ENCODE data around the gene NOP9. TPM values are rescaled to one million over a fixed set of nuclear protein-coding genes. Genes with fewer than 3 reads are reported as not detected.
"Not testable (repeated sequence)": the region's sequence is repeated elsewhere in the genome, so short reads cannot be mapped to it uniquely, and the experiment has no call there.

Gene NOP9
- total RNA-seq, 1 experiment from 2014 or later, result 25.3 TPM

GRCh38 chr14:24353559-24354481, 54.2 kb downstream of the NOP9 start:
- CTCF ChIA-PET, result no interaction called here
- POLR2A ChIA-PET, result no interaction called here
- H3K36me3 ChIP-seq (ENCODE audit: control insufficient read depth, insufficient read depth, low read length), result no peaks in the 10 kb centered on the region
- no TSS peak for BruUV-seq (replicated peaks)
- no peaks in the 10 kb centered on the region for H3K27me3 ChIP-seq (ENCODE audit: control insufficient read depth, insufficient read depth, low read length)
- ATAC-seq (no peak), DNase-seq (ENCODE audit: low read depth, low spot score) (no peak)
- no peaks in the 10 kb centered on the region for H3K9me3 ChIP-seq (ENCODE audit: control insufficient read depth, insufficient read depth, low read depth, low read length)
- intact Hi-C loops (cut with micrococcal nuclease; ENCODE audit: unreplicated experiment), result no loop called here
- H3K4me3 ChIP-seq (ENCODE audit: low read depth in 2 of 2, low read length in 2 of 2), result no peak overlapping the region
- H3K27ac ChIP-seq (ENCODE audit: low read length), result no peak overlapping the region
- TF ChIP-seq CTCF (IDR thresholded peaks at IDR 0.05) (no peak), TCF7L2 (IDR thresholded peaks at IDR 0.05; ENCODE audit: low read depth, low read length) (no peak), SIN3A (IDR thresholded peaks at IDR 0.05; ENCODE audit: borderline replicate concordance, insufficient read depth, low read depth, low read length) (no peak), REST (IDR thresholded peaks at IDR 0.05; ENCODE audit: insufficient read depth in 1 of 2, low read depth in 2 of 2, low read length in 1 of 2) (no peak), POLR2AphosphoS5 (IDR thresholded peaks at IDR 0.05; ENCODE audit: low read depth, low read length) (no peak)
- no peaks in the 10 kb centered on the region for H3K4me1 ChIP-seq (ENCODE audit: control insufficient read depth, insufficient read depth, low read length)
- in situ Hi-C loops (cut with HindIII; ENCODE audit: low pct_unique_long_range_greater_than_20kb, low sequenced_read_pairs), result no loop called here

- ATAC-seq; BruUV-seq (replicated peaks); H3K4me3 ChIP-seq (ENCODE audit: low read depth in 2 of 2, low read length in 2 of 2); DNase-seq (ENCODE audit: low read depth, low spot score); in situ Hi-C loops (cut with HindIII; ENCODE audit: low pct_unique_long_range_greater_than_20kb, low sequenced_read_pairs); H3K4me1 ChIP-seq (ENCODE audit: control insufficient read depth, insufficient read depth, low read length); POLR2A ChIA-PET; intact Hi-C loops (cut with micrococcal nuclease; ENCODE audit: unreplicated experiment); H3K27me3 ChIP-seq (ENCODE audit: control insufficient read depth, insufficient read depth, low read length); H3K36me3 ChIP-seq (ENCODE audit: control insufficient read depth, insufficient read depth, low read length); H3K9me3 ChIP-seq (ENCODE audit: control insufficient read depth, insufficient read depth, low read depth, low read length); H3K27ac ChIP-seq (ENCODE audit: low read length); CTCF ChIA-PET: not testable (repeated sequence)
Observed at GRCh38 chr14:24354482-24354825, 54.8 kb downstream of the NOP9 start.

GRCh38 chr14:24355009-24355408, 55.4 kb downstream of the NOP9 start:
- BruUV-seq (replicated peaks), result no TSS peak
- DNase-seq (ENCODE audit: low read depth, low spot score), result no peak
- no peaks in the 10 kb centered on the region for H3K36me3 ChIP-seq (ENCODE audit: control insufficient read depth, insufficient read depth, low read length)
- no peak overlapping the region for H3K4me3 ChIP-seq (ENCODE audit: low read depth in 2 of 2, low read length in 2 of 2)
- ChIA-PET POLR2A (no interaction called here), CTCF (no interaction called here)
- intact Hi-C loops (cut with micrococcal nuclease; ENCODE audit: unreplicated experiment), result no loop called here
- no peak for ATAC-seq
- no peaks in the 10 kb centered on the region for H3K9me3 ChIP-seq (ENCODE audit: control insufficient read depth, insufficient read depth, low read depth, low read length)
- H3K27ac ChIP-seq (ENCODE audit: low read length), result no peak overlapping the region
- H3K4me1 ChIP-seq (ENCODE audit: control insufficient read depth, insufficient read depth, low read length), result no peaks in the 10 kb centered on the region
- TF ChIP-seq POLR2AphosphoS5 (IDR thresholded peaks at IDR 0.05; ENCODE audit: low read depth, low read length), result no peak
- TF ChIP-seq CTCF (IDR thresholded peaks at IDR 0.05), result no peak
- TF ChIP-seq REST (IDR thresholded peaks at IDR 0.05; ENCODE audit: insufficient read depth in 1 of 2, low read depth in 2 of 2, low read length in 1 of 2), result no peak
- no peaks in the 10 kb centered on the region for H3K27me3 ChIP-seq (ENCODE audit: control insufficient read depth, insufficient read depth, low read length)
- in situ Hi-C loops (cut with HindIII; ENCODE audit: low pct_unique_long_range_greater_than_20kb, low sequenced_read_pairs), result no loop called here
